ENCODE measurements around the gene HSPA1A.
"Not testable (repeated sequence)": the region's sequence is repeated elsewhere in the genome, so short reads cannot be mapped to it uniquely, and the experiment has no call there.

Gene HSPA1A

GRCh38 chr6:31837369-31838113 lies 22.2 kb downstream of the HSPA1A start:
- DNase-seq, result no peak

DNA sequence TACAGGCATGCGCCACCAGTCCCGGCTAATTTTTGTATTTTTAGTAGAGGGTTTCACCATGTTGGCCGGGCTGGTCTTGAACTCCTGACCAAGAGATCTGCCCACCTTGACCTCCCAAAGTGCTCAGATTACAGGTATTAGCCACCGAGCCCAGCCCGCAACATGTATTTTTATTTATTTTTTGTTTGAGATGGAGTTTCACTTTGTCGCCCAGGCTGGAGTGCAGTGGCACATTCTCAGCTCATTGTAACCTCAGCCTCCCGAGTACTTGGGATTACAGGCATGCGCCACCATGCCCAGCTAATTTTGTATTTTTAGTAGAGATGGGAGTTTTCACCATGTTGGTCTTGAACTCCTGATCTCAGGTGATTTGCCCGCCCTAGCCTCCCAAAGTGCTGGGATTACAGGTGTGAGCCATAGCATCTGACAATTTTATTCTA lies 22.8 kb downstream of the HSPA1A start:
- DNase-seq, result not testable (repeated sequence)

DNA sequence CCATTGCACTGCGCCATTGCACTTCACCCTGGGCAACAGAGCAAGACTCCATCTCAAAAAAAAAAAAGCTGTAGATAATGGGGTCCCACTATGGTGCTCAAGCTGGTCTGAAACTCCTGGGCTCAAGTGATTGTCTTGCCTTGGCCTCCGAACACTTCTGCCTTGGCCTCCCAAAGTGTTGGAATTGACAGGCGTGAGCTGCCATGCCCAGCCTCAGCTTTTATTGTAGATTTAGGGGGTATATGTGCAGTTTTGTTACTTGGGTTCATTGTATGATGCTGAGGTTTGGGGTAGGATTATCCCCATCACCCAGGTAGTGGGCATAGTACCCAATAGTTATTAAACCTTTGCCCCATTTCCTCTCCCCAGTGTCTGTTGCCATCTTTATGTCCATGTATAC lies 23.6 kb downstream of the HSPA1A start:
- DNase-seq, result no peak

DNA sequence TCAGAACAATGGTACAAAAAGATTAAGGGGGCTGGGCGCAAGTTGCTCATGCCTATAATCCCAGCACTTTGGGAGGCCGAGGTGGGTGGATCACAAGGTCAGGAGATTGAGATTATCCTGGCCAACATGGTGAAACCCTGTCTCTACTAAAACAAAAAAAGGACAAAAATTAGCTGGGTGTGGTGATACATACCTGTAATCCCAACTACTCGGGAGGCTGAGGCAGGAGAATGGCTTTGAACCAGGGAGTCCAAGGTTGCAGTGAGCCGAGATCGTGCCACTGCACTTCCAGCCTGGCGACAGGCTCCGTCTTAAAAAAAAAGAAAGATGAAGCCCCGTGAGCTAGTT lies 24.4 kb downstream of the HSPA1A start:
- DNase-seq, result not testable (repeated sequence)

DNA sequence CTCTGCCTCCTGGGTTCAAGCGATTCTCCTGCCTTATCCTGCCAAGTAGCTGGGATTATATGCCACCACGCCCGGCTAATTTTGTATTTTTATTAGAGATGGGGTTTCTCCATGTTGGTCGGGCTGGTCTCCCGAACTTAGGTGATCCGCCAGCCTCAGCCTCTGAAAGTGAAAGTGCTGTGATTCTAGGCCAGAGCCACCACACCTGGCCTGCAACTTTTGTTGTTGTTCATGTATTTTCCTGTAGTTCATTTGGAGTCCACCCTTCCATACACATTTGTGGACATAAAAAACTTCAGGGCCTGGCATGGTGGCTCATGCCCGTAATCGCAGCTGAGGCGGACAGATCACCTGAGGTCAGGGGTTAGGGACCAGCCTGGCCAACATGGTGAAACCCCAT lies 26.7 kb downstream of the HSPA1A start:
- no peak for DNase-seq

DNA sequence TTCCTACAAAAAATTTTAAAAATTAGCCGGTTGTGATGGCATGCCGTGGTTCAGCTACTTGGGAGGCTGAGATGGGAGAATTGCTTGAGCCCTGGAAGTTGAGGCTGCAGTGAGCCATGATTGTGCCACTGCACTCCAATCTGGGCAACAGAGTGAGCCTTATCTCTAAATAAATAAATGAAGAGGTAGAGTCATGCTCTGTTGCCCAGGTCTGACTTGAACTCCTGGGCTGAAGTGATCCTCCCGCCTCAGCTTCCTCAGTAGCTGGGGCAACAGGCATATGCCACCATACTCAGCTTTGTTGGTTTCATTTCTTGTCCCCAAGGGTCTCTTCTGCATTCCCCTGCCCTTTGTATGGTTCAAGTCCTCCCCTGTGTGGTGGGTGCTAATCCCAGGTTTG lies 29.2 kb downstream of the HSPA1A start:
- no peak for DNase-seq

DNA sequence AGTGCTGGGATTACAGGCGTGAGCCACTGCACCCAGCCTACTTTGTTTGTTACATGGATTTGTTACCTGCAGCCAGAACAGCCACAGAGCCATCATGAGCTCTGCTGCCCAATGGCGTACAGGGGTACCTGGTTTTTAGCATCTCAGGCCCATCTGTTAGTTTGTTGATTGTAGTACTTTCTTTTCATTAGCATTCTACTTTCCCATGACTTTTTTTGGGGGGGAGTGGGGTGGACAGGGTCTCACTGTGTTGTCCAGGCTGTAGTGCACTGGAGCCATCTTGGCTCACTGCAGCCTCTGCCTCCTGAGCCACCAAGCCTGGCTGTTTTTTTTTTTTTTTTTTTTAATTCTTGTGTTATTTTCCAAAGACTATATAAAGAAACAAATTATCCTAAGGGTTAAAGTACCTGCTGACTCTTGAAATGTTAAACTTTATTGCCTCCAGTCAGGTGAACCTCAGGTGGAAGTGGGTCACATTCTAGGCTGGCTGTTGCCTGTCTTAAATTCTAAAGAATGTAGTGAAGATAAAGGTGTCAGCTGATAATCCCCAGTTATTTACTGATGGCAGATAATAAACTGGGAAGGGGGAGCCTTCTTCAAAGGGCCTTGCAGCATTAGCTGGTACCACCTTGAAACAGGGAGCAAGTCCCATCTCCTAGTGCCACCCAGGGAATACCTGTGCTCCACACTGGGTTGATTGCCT lies 32.1 kb downstream of the HSPA1A start:
- no peak for DNase-seq

DNA sequence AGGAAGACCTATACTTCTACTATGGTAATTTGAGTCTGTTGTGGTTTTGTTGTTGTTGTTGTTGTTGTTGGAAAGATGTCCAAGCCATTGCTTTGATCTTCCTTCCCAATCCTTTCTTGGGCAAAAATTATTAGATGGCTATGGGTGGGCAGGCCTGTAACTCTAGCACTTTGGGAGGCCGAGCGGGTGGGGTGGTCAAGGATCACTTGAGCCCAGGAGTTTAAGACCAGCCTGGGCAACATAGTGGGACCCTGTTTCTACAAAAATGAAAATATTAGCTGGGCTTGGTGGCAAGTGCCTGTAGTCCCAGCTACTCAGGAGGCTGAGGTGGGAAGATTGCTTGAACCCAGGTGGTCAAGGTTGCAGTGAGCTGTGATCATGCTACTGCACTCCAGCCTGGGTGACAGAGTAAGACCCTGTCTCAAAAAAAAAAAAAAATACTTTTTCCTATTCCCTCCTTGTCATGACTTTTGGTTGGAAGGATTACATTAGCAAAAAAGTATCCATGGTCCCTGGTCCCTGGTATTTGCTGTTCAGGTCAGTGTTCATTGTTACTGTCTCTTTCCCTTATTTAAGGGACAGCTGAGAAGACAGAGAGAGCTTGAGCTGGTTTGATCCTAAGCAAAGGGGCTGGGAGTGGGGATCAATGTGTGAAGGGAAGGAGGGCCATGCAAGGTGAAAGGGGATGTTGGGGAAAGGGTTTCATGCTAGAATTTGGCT lies 35.6 kb downstream of the HSPA1A start:
- no peak for DNase-seq

GRCh38 chr6:31851485-31851832 lies 36.1 kb downstream of the HSPA1A start:
- DNase-seq, result no peak

DNA sequence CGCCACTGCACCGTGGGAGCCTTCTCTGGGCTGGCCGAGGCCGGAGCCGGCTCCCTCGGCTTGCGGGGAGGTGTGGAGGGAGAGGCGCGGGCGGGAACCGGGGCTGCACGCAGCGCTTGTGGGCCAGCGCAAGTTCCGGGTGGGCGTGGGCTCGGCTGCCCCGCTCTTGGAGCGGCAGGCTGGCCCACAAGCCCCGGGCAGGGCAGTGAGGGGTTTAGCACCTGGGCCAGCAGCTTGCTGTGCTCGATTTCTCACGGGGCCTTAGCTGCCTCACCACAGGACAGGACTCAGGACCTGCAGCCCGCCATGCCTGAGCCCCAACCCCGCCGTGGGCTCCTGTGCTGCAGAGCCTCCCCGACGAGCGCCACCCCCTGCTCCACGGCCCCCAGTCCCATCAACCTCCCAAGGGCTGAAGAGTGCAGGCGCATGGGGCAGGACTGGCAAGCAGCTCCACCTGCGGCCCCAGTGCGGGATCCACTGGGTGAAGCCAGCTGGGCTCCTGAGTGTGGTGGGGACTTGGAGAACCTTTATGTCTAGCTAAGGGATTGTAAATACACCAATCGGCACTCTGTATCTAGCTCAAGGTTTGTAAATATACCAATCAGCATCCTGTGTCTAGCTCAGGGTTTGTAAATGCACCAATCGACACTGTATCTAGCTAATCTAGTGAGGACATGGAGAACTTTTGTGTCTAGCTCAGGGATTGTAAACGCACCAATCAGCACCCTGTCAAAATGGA lies 36.8 kb downstream of the HSPA1A start:
- DNase-seq, result not testable (repeated sequence)

DNA sequence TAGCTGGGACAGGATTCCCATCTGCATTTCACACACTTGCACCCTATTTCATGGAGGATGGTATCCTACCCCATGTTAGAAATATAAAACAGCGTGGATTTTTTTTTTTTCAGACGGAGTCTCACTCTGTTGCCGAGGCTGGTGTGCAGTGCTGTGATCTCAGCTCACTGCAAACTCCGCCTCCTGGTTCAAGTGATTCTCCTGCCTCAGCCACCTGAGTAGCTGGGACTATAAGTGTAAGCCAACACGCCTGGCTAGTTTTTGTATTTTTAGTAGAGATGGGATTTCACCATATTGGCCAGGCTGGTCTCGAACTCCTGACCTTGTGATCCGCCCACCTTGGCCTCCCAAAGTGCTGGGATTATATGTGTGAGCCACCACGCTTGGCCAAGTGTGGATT lies 42.4 kb downstream of the HSPA1A start:
- DNase-seq, result not testable (repeated sequence)

DNA sequence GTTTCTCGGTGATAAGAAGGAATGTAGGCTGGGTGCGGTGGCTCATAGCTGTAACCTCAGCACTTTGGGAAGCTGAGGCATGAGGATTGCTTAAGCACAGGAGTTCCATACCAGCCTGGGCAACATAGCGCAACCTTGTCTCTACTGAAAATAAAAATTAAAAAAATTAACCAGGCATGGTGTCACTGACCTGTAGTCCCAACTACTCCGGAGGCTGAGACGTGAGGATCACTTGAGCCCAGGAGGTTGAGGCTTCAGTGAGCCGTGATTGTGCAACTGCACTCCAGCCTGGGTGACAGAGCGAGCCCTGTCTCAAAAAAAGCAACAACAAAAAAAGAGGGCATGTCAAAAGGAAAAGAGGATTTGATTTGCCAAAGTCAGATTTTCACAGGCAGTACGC lies 43.4 kb downstream of the HSPA1A start:
- no peak for DNase-seq

GRCh38 chr6:31859923-31860322 lies 44.6 kb downstream of the HSPA1A start:
- DNase-seq, result no peak

- no peak for DNase-seq
Observed at GRCh38 chr6:31860349-31860748, 45.0 kb downstream of the HSPA1A start.

GRCh38 chr6:31861150-31861549 lies 45.8 kb downstream of the HSPA1A start:
- DNase-seq, result no peak

DNA sequence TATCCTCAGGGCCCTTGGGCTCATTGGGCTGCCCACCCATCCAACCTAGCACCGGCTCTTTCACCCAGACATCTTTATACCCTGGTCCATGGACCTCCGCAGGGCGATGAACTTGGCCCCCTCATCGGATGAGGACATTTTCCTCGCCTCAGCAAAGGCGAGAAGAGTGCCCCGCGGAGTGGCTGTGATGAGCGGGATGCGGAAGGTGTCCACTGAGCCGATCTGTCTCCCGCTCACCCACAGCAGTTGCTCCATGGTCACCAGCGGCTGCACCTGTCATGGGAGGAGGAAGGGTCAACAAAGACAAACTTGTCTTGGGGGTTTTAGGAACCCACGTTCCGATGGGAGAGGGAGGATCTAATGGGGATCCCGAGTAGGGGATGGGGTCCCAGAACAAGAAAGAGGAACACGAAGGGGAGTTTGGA lies 46.6 kb downstream of the HSPA1A start:
- no peak for DNase-seq

- peak; percentile 100 for DNase-seq
Observed at GRCh38 chr6:31862344-31863235, 47.2 kb downstream of the HSPA1A start, which contains the start of gene NEU1. TSS of gene NEU1 (minus strand) at chr6:31862821. CDS start at chr6:31862776, 45 bp downstream.

DNA sequence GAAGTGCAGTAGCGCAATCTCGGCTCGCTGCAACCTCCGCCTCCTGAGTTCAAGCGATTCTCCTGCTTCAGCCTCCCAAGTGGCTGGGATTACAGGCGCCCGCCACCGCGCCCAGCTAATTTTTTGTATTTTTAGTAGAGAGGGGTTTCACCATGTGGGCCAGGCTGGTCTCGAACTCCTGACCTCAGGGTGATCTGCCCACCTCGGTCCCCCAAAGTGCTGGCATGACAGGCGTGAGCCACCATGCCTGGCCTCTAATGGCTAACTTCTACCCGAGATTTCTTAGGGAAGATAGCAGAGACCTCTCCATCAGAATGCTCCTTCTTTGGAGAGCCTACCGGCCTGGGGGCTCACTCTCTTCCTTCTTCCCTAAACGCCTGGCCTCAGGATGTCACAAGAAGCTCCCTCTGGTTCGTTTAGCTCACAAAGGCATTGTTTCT lies 48.8 kb downstream of the HSPA1A start:
- DNase-seq, result not testable (repeated sequence)

GRCh38 chr6:31864818-31865204 lies 49.5 kb downstream of the HSPA1A start:
- no peak for DNase-seq

DNA sequence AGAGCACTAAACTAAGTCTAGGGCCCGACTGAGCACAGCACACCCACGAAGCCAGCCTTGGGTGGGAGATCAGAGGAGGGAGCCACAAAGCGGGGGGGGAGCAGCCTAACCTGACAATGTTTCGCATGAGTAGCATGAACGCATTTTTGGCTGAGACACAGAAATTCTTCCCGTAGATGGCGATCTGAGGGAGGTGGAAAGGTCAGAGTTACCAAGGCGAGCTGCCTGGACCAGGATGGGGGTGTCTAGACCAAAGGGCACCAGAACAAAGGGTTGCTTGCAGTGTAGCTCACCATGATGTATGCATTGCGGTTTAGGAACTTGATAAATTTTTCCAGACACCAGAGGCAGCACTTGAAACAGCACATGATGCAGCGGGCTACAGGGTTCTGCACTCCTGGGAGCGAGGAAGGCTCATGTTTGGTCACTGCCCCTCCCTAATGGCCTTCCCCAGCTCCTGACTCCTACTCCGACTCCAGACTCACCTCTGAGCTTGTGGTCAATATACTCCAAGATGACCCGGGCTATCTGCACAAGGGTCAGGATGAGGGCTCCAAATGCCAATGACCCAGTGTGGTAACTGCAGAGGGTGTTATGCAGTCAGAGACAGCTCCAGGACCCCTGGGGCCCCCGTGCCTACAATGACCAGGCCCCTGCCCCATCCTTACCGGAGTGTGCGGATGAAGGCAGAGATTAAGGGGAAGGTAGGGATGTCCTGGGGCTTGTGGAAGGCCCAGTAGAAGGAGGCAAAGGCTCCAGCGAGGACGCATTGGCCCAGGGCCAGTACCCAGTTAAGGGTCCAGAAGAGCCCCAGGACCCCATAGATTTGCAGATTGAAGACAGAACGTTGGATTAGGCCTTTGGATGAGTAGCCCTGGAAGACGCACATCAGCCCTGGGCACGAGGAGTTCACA lies 50.1 kb downstream of the HSPA1A start:
- DNase-seq, result no peak

All from DMS153 (cell line).